Uterus (tissue), 2 donors: ENCODE data around the gene TMEM235.

Experiments
- POLR2A ChIP-seq, 2 donors: fragments of 450-650 bp; IDR thresholded peaks; one replicate each; pipeline ENCODE4 v1.6.1; 2016; ENCODE audit warnings: antibody characterized with exemption in 2 of 2, mild to moderate bottlenecking in 1 of 2, moderate library complexity in 1 of 2
- TF ChIP-seq, protein P1 (sequence below), 4 experiments: fragments of 200-600 bp in 2 of 4; fragments of 450-650 bp in 2 of 4; sonication (generic) in 2 of 4; IDR thresholded peaks; one replicate each; pipeline ENCODE4 v1.5.1; 2016 to 2019; ENCODE audit warnings: antibody characterized with exemption in 4 of 4, mild to moderate bottlenecking in 2 of 4, moderate library complexity in 1 of 4

DNA sequence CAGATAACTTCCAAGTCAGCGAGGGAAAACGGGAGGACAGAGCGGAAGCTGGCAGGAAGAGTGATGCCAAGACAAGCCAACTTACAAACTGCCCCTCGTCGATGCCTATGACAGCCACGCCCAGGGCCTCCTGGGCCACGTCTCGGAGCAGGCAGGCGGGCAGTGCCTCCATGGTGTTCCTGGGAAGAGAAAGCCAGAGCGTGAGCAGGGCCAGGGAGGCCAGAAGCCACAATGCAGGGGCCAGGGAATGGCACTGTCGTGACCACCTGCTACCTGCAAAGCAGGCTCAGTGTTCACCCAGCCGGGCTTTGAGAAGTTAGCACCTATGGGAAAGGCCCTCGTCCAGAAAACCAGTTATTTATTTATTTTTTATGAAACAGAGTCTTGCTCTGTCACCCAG is 48.9 kb upstream of the TMEM235 start:
- no peak for TF ChIP-seq POLR2A (IDR thresholded peaks at IDR 0.05)
- TF ChIP-seq, protein P1, sequence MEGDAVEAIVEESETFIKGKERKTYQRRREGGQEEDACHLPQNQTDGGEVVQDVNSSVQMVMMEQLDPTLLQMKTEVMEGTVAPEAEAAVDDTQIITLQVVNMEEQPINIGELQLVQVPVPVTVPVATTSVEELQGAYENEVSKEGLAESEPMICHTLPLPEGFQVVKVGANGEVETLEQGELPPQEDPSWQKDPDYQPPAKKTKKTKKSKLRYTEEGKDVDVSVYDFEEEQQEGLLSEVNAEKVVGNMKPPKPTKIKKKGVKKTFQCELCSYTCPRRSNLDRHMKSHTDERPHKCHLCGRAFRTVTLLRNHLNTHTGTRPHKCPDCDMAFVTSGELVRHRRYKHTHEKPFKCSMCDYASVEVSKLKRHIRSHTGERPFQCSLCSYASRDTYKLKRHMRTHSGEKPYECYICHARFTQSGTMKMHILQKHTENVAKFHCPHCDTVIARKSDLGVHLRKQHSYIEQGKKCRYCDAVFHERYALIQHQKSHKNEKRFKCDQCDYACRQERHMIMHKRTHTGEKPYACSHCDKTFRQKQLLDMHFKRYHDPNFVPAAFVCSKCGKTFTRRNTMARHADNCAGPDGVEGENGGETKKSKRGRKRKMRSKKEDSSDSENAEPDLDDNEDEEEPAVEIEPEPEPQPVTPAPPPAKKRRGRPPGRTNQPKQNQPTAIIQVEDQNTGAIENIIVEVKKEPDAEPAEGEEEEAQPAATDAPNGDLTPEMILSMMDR (IDR thresholded peaks at IDR 0.05), result no peak
